ENCODE data around the gene NXN.
"Not testable (repeated sequence)": the region's sequence is repeated elsewhere in the genome, so short reads cannot be mapped to it uniquely, and the experiment has no call there.

The NXN gene

GRCh38 chr17:952592-952991 is 27.0 kb downstream of the NXN start:
- not testable (repeated sequence) for H3K4me3 ChIP-seq (ENCODE audit: low read depth, low read length)
- peaks cover 26% of the 10 kb centered on the region for H3K4me1 ChIP-seq (ENCODE audit: control insufficient read depth, insufficient read depth, low read length)

GRCh38 chr17:951325-952132 is 28.0 kb downstream of the NXN start:
- Histone ChIP-seq H3K27ac (ENCODE audit: low read depth, low read length) (peak overlapping the region; percentile 93), H3K4me1 (ENCODE audit: control insufficient read depth, insufficient read depth, low read length) (peaks cover 26% of the 10 kb centered on the region), H3K9me3 (ENCODE audit: control insufficient read depth, insufficient read depth, low read depth, low read length) (no peaks in the 10 kb centered on the region), H3K36me3 (ENCODE audit: control insufficient read depth, insufficient read depth, low read length) (peaks cover 7% of the 10 kb centered on the region), H3K4me3 (ENCODE audit: low read depth, low read length) (peak overlapping the region; percentile 44), H3K9ac (ENCODE audit: low read length) (peak overlapping the region; percentile 95), H3K27me3 (ENCODE audit: control insufficient read depth, insufficient read depth, low read length) (no peaks in the 10 kb centered on the region)

More at GRCh38 chr17:952592-952991, 27.0 kb downstream of the NXN start:
- not testable (repeated sequence) for H3K9ac ChIP-seq (ENCODE audit: low read length); H3K9me3 ChIP-seq (ENCODE audit: control insufficient read depth, insufficient read depth, low read depth, low read length); H3K27ac ChIP-seq (ENCODE audit: low read depth, low read length); H3K27me3 ChIP-seq (ENCODE audit: control insufficient read depth, insufficient read depth, low read length); H3K36me3 ChIP-seq (ENCODE audit: control insufficient read depth, insufficient read depth, low read length)

GRCh38 chr17:949623-950303 is 29.8 kb downstream of the NXN start:
- H3K9ac ChIP-seq (ENCODE audit: low read length): peak overlapping the region; percentile 88
- H3K4me1 ChIP-seq (ENCODE audit: control insufficient read depth, insufficient read depth, low read length): peaks cover 26% of the 10 kb centered on the region
- peaks cover 7% of the 10 kb centered on the region for H3K36me3 ChIP-seq (ENCODE audit: control insufficient read depth, insufficient read depth, low read length)
- H3K27me3 ChIP-seq (ENCODE audit: control insufficient read depth, insufficient read depth, low read length): no peaks in the 10 kb centered on the region
- H3K27ac ChIP-seq (ENCODE audit: low read depth, low read length): peak overlapping the region; percentile 93
- H3K4me3 ChIP-seq (ENCODE audit: low read depth, low read length): peak overlapping the region; percentile 34
- H3K9me3 ChIP-seq (ENCODE audit: control insufficient read depth, insufficient read depth, low read depth, low read length): no peaks in the 10 kb centered on the region

GRCh38 chr17:948284-948852 is 31.2 kb downstream of the NXN start:
- no peaks in the 10 kb centered on the region for H3K9me3 ChIP-seq (ENCODE audit: control insufficient read depth, insufficient read depth, low read depth, low read length)
- H3K4me3 ChIP-seq (ENCODE audit: low read depth, low read length): no peak overlapping the region
- H3K27ac ChIP-seq (ENCODE audit: low read depth, low read length): peak overlapping the region; percentile 42; the same call in 1 of the 2 replicates
- peaks cover 27% of the 10 kb centered on the region for H3K4me1 ChIP-seq (ENCODE audit: control insufficient read depth, insufficient read depth, low read length)
- H3K36me3 ChIP-seq (ENCODE audit: control insufficient read depth, insufficient read depth, low read length): peaks cover 11% of the 10 kb centered on the region
- no peak overlapping the region for H3K9ac ChIP-seq (ENCODE audit: low read length)
- H3K27me3 ChIP-seq (ENCODE audit: control insufficient read depth, insufficient read depth, low read length): no peaks in the 10 kb centered on the region

GRCh38 chr17:946510-947236 is 32.9 kb downstream of the NXN start:
- Histone ChIP-seq H3K27me3 (ENCODE audit: control insufficient read depth, insufficient read depth, low read length) (no peaks in the 10 kb centered on the region), H3K27ac (ENCODE audit: low read depth, low read length) (0 out of 2 replicates have a peak overlapping the region, but pooled peaks have one; percentile 58), H3K4me1 (ENCODE audit: control insufficient read depth, insufficient read depth, low read length) (peaks cover 27% of the 10 kb centered on the region), H3K9me3 (ENCODE audit: control insufficient read depth, insufficient read depth, low read depth, low read length) (no peaks in the 10 kb centered on the region), H3K9ac (ENCODE audit: low read length) (peak overlapping the region; percentile 1), H3K4me3 (ENCODE audit: low read depth, low read length) (no peak overlapping the region), H3K36me3 (ENCODE audit: control insufficient read depth, insufficient read depth, low read length) (peaks cover 11% of the 10 kb centered on the region)

- H3K27ac ChIP-seq (ENCODE audit: low read depth, low read length): peak overlapping the region; percentile 15; the same call in 1 of the 2 replicates
Observed at GRCh38 chr17:945672-946071, 33.9 kb downstream of the NXN start.

GRCh38 chr17:944266-944826 is 35.2 kb downstream of the NXN start:
- peaks cover 11% of the 10 kb centered on the region for H3K36me3 ChIP-seq (ENCODE audit: control insufficient read depth, insufficient read depth, low read length)
- H3K9me3 ChIP-seq (ENCODE audit: control insufficient read depth, insufficient read depth, low read depth, low read length): no peaks in the 10 kb centered on the region
- no peak overlapping the region for H3K9ac ChIP-seq (ENCODE audit: low read length)
- no peaks in the 10 kb centered on the region for H3K27me3 ChIP-seq (ENCODE audit: control insufficient read depth, insufficient read depth, low read length)
- H3K27ac ChIP-seq (ENCODE audit: low read depth, low read length): peak overlapping the region; percentile 41; the same call in 1 of the 2 replicates
- H3K4me1 ChIP-seq (ENCODE audit: control insufficient read depth, insufficient read depth, low read length): peaks cover 16% of the 10 kb centered on the region
- no peak overlapping the region for H3K4me3 ChIP-seq (ENCODE audit: low read depth, low read length)

More at GRCh38 chr17:945672-946071, 33.9 kb downstream of the NXN start:
- Histone ChIP-seq H3K27me3 (ENCODE audit: control insufficient read depth, insufficient read depth, low read length) (no peaks in the 10 kb centered on the region), H3K9me3 (ENCODE audit: control insufficient read depth, insufficient read depth, low read depth, low read length) (no peaks in the 10 kb centered on the region), H3K4me3 (ENCODE audit: low read depth, low read length) (no peak overlapping the region), H3K36me3 (ENCODE audit: control insufficient read depth, insufficient read depth, low read length) (peaks cover 11% of the 10 kb centered on the region), H3K9ac (ENCODE audit: low read length) (no peak overlapping the region), H3K4me1 (ENCODE audit: control insufficient read depth, insufficient read depth, low read length) (peaks cover 22% of the 10 kb centered on the region)

GRCh38 chr17:935485-935884 is 44.1 kb downstream of the NXN start:
- Histone ChIP-seq H3K9ac (ENCODE audit: low read length) (peak overlapping the region; percentile 7), H3K36me3 (ENCODE audit: control insufficient read depth, insufficient read depth, low read length) (peaks cover 5% of the 10 kb centered on the region), H3K27me3 (ENCODE audit: control insufficient read depth, insufficient read depth, low read length) (no peaks in the 10 kb centered on the region), H3K27ac (ENCODE audit: low read depth, low read length) (0 out of 2 replicates have a peak overlapping the region, but pooled peaks have one; percentile 38), H3K4me1 (ENCODE audit: control insufficient read depth, insufficient read depth, low read length) (peaks cover 37% of the 10 kb centered on the region), H3K9me3 (ENCODE audit: control insufficient read depth, insufficient read depth, low read depth, low read length) (no peaks in the 10 kb centered on the region), H3K4me3 (ENCODE audit: low read depth, low read length) (no peak overlapping the region)

GRCh38 chr17:933312-934073 is 46.1 kb downstream of the NXN start:
- no peaks in the 10 kb centered on the region for H3K9me3 ChIP-seq (ENCODE audit: control insufficient read depth, insufficient read depth, low read depth, low read length)
- peak overlapping the region; percentile 82 for H3K9ac ChIP-seq (ENCODE audit: low read length)
- peaks cover 21% of the 10 kb centered on the region for H3K36me3 ChIP-seq (ENCODE audit: control insufficient read depth, insufficient read depth, low read length)
- H3K4me1 ChIP-seq (ENCODE audit: control insufficient read depth, insufficient read depth, low read length): peaks cover 45% of the 10 kb centered on the region
- peak overlapping the region; percentile 95; the same call in 1 of the 2 replicates for H3K27ac ChIP-seq (ENCODE audit: low read depth, low read length)
- peak overlapping the region; percentile 34; the same call in 1 of the 2 replicates for H3K4me3 ChIP-seq (ENCODE audit: low read depth, low read length)
- H3K27me3 ChIP-seq (ENCODE audit: control insufficient read depth, insufficient read depth, low read length): no peaks in the 10 kb centered on the region

GRCh38 chr17:930258-930657 is 49.3 kb downstream of the NXN start:
- H3K27me3 ChIP-seq (ENCODE audit: control insufficient read depth, insufficient read depth, low read length): no peaks in the 10 kb centered on the region
- H3K9ac ChIP-seq (ENCODE audit: low read length): no peak overlapping the region
- peaks cover 17% of the 10 kb centered on the region; the same call in 1 of the 2 replicates for H3K36me3 ChIP-seq (ENCODE audit: control insufficient read depth, insufficient read depth, low read length)
- no peaks in the 10 kb centered on the region for H3K9me3 ChIP-seq (ENCODE audit: control insufficient read depth, insufficient read depth, low read depth, low read length)
- H3K4me3 ChIP-seq (ENCODE audit: low read depth, low read length): no peak overlapping the region
- peaks cover 58% of the 10 kb centered on the region for H3K4me1 ChIP-seq (ENCODE audit: control insufficient read depth, insufficient read depth, low read length)
- no peak overlapping the region for H3K27ac ChIP-seq (ENCODE audit: low read depth, low read length)

Data from HUES6 (cell line).